Measurements from ENCODE around the gene HSD17B4. TPM values are rescaled to one million over a fixed set of nuclear protein-coding genes. Genes with fewer than 3 reads are reported as not detected.

HSD17B4 gene
- total and polyA plus RNA-seq, 9 of the 15 experiments (the other 6 are each of a cell fraction or from before 2014, with no cell fraction given) = 50.6 to 187 (median 94.6) TPM

GRCh38 chr5:119438587-119438917 is 13.7 kb upstream of the HSD17B4 start (continued):
- TF ChIP-seq, protein P1, sequence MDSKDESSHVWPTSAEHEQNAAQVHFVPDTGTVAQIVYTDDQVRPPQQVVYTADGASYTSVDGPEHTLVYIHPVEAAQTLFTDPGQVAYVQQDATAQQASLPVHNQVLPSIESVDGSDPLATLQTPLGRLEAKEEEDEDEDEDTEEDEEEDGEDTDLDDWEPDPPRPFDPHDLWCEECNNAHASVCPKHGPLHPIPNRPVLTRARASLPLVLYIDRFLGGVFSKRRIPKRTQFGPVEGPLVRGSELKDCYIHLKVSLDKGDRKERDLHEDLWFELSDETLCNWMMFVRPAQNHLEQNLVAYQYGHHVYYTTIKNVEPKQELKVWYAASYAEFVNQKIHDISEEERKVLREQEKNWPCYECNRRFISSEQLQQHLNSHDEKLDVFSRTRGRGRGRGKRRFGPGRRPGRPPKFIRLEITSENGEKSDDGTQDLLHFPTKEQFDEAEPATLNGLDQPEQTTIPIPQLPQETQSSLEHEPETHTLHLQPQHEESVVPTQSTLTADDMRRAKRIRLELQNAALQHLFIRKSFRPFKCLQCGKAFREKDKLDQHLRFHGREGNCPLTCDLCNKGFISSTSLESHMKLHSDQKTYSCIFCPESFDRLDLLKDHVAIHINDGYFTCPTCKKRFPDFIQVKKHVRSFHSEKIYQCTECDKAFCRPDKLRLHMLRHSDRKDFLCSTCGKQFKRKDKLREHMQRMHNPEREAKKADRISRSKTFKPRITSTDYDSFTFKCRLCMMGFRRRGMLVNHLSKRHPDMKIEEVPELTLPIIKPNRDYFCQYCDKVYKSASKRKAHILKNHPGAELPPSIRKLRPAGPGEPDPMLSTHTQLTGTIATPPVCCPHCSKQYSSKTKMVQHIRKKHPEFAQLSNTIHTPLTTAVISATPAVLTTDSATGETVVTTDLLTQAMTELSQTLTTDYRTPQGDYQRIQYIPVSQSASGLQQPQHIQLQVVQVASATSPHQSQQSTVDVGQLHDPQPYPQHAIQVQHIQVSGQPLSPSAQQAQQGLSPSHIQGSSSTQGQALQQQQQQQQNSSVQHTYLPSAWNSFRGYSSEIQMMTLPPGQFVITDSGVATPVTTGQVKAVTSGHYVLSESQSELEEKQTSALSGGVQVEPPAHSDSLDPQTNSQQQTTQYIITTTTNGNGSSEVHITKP (IDR thresholded peaks at IDR 0.05; ENCODE audit: partially characterized antibody) = peak; percentile 98
- peak in 1 of 2 experiments; percentile 10; a peak in 1 of 4 replicates for TF ChIP-seq RAD21 (CRISPR knock-in tag; conservative IDR thresholded peaks at IDR 0.05 in 1 of 2, IDR thresholded peaks at IDR 0.05 in 1 of 2)
- TF ChIP-seq TEAD1 (CRISPR knock-in tag; IDR thresholded peaks at IDR 0.05) = peak in 1 of 2 experiments; percentile 55; a peak in 1 of 4 replicates
- TF ChIP-seq GATA2 (CRISPR knock-in tag; IDR thresholded peaks at IDR 0.05) = 0 out of 2 replicates have a peak, but pooled peaks have one; percentile 23
- TF ChIP-seq TBL1XR1 (IDR thresholded peaks at IDR 0.05; ENCODE audit: low read length in 2 of 2) = peak; percentile 23 to 57; a peak in 1 of 4 replicates

- BruUV-seq (replicated peaks) = no TSS peak
- Histone ChIP-seq H3K9me1 (ENCODE audit: control insufficient read depth, insufficient read depth, low read length) (no peaks in the 10 kb centered on the region), H3K79me2 (ENCODE audit: control insufficient read depth, insufficient read depth, low read length) (no peaks in the 10 kb centered on the region), H3K9ac (ENCODE audit: insufficient read depth in 1 of 2, low read depth in 2 of 2, low read length in 2 of 2) (peak overlapping the region; percentile 51 to 80; a peak in 3 of 4 replicates), H3K9me3 (replicated peaks; ENCODE audit: control insufficient read depth, insufficient read depth, low read depth, low read length) (no peaks in the 10 kb centered on the region), H4K20me1 (replicated peaks; ENCODE audit: control insufficient read depth, insufficient read depth, low read length) (no peaks in the 10 kb centered on the region), H3K27ac (ENCODE audit: extremely low read depth, low read depth, low read length) (peak overlapping the region; percentile 50; the same call in 2 of the 3 replicates), H3K4me2 (ENCODE audit: insufficient read depth, low read length) (peak overlapping the region; percentile 80), H3K36me3 (ENCODE audit: control insufficient read depth, insufficient read depth, low read length) (no peaks in the 10 kb centered on the region), H3K4me3 (peak overlapping the region; percentile 29), H3K27me3 (ENCODE audit: control insufficient read depth in 2 of 2, insufficient read depth in 2 of 2, low read length in 2 of 2) (no peaks in the 10 kb centered on the region), H3K4me1 (replicated peaks in 1 of 2; ENCODE audit: control insufficient read depth in 2 of 2, insufficient read depth in 2 of 2, low read length in 2 of 2) (peaks cover 0 to 15% of the 10 kb centered on the region in 2 experiments; a peak in 4 of 5 replicates), H2AFZ (ENCODE audit: low read depth, low read length) (peak overlapping the region; percentile 92)
- DNase-seq (ENCODE audit: extremely low read depth in 1 of 4, low spot score in 3 of 4) (peak in 1 of 4 experiments; percentile 32), FAIRE-seq (no peak), ATAC-seq (peak; percentile 74)
- intact Hi-C loops (cut with micrococcal nuclease) = loop anchor here (10.0 kb wide), 1 partner anchor 306 kb away; no protein-coding TSS in a partner anchor
- ChIA-PET POLR2A (interaction anchor here (0.7 kb wide), 1 partner anchor 118 kb away, joined by 3 read pairs; no protein-coding TSS in a partner anchor), CTCF (ENCODE audit: low intra/inter-chr PET ratio) (no interaction called here)
- in situ Hi-C loops (cut with MboI) = no loop called here
- 24% methylated on average over 8 of the region's 8 CpGs for WGBS (ENCODE audit: insufficient coverage, low coverage, missing lambda C conversion rate)
- TF ChIP-seq, protein P2, sequence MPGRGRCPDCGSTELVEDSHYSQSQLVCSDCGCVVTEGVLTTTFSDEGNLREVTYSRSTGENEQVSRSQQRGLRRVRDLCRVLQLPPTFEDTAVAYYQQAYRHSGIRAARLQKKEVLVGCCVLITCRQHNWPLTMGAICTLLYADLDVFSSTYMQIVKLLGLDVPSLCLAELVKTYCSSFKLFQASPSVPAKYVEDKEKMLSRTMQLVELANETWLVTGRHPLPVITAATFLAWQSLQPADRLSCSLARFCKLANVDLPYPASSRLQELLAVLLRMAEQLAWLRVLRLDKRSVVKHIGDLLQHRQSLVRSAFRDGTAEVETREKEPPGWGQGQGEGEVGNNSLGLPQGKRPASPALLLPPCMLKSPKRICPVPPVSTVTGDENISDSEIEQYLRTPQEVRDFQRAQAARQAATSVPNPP (IDR thresholded peaks at IDR 0.05; ENCODE audit: borderline replicate concordance, insufficient read depth, insufficient read length) = no peak
- TF ChIP-seq ZNF395 (CRISPR knock-in tag; IDR thresholded peaks at IDR 0.05) = 0 out of 2 replicates have a peak, but pooled peaks have one; percentile 1
- no peak for TF ChIP-seq ZNF76 (CRISPR knock-in tag; IDR thresholded peaks at IDR 0.05; ENCODE audit: borderline replicate concordance)
- TF ChIP-seq ILK (tag; IDR thresholded peaks at IDR 0.05; ENCODE audit: borderline replicate concordance, low read depth) = no peak
- no peak for TF ChIP-seq JUNB (CRISPR knock-in tag; conservative IDR thresholded peaks at IDR 0.05)
- no peak for TF ChIP-seq HLTF (IDR thresholded peaks at IDR 0.05)
- TF ChIP-seq RBFOX2 (IDR thresholded peaks at IDR 0.05; ENCODE audit: low read depth, low read length) = no peak
Measured at GRCh38 chr5:119439140-119439631, 13.1 kb upstream of the HSD17B4 start.
